Fibroblast of lung (primary cell): ENCODE measurements around the gene WDR93. TPM values are rescaled to one million over a fixed set of nuclear protein-coding genes. Genes with fewer than 3 reads are reported as not detected.

Experiments
- DNase-seq, 2 donors: peaks; one replicate each; pipeline versions ENCODE4 v3.0.0 to v3.0.0-alpha.2; 2010; ENCODE audit warnings: low read depth in 2 of 2
- H2AFZ ChIP-seq: 2 replicates; pipeline ENCODE4 v1.5.1; 2012; ENCODE audit warnings: low read length, control low read depth, inconsistent platforms
- H3K27ac ChIP-seq: 2 replicates; pipeline ENCODE4 v1.5.1; 2011; ENCODE audit warnings: low read length, control low read depth; ENCODE audit not compliant: insufficient read depth
- H3K27me3 ChIP-seq: 2 replicates; pipeline ENCODE4 v1.5.1; 2011; ENCODE audit warnings: mild to moderate bottlenecking, low read length; ENCODE audit not compliant: control insufficient read depth, insufficient read depth
- H3K36me3 ChIP-seq: 2 replicates; pipeline ENCODE4 v1.5.1; 2011; ENCODE audit warnings: low read length; ENCODE audit not compliant: control insufficient read depth, insufficient read depth
- H3K4me1 ChIP-seq: 2 replicates; pipeline ENCODE4 v1.5.1; 2011; ENCODE audit warnings: low read length; ENCODE audit not compliant: control insufficient read depth, insufficient read depth; ENCODE audit errors: extremely low read depth
- H3K4me2 ChIP-seq: 2 replicates; pipeline ENCODE4 v1.5.1; 2011; ENCODE audit warnings: low read length, control low read depth; ENCODE audit not compliant: insufficient read depth; ENCODE audit errors: extremely low read depth
- H3K4me3 ChIP-seq, 4 experiments: fragments of 200-600 bp in 1 of 4; sonication (generic) in 1 of 4; replicated peaks in 1 of 4; 2 replicates each; pipeline ENCODE4 v1.5.1; 2011 to 2016; ENCODE audit warnings: low read length in 4 of 4, low read depth in 3 of 4, mild to moderate bottlenecking in 3 of 4, control low read depth in 2 of 4, inconsistent platforms in 1 of 4, mixed read lengths in 1 of 4; ENCODE audit not compliant: insufficient read depth in 1 of 4; ENCODE audit errors: control extremely low read depth in 1 of 4
- H3K79me2 ChIP-seq: 2 replicates; pipeline ENCODE4 v1.5.1; 2012; ENCODE audit warnings: mild to moderate bottlenecking, low read length, inconsistent platforms; ENCODE audit not compliant: control insufficient read depth, insufficient read depth
- H3K9ac ChIP-seq: 2 replicates; pipeline ENCODE4 v1.5.1; 2011; ENCODE audit warnings: mild to moderate bottlenecking, low read length, control low read depth; ENCODE audit not compliant: insufficient read depth
- H3K9me3 ChIP-seq: 2 replicates; pipeline ENCODE4 v1.5.1; 2012; ENCODE audit warnings: low read depth, low read length; ENCODE audit not compliant: control insufficient read depth, insufficient read depth
- H4K20me1 ChIP-seq: 2 replicates; pipeline ENCODE4 v1.5.1; 2011; ENCODE audit warnings: low read length; ENCODE audit not compliant: control insufficient read depth, insufficient read depth; ENCODE audit errors: extremely low read depth
- EZH2 ChIP-seq: IDR thresholded peaks from 2 replicates; pipeline ENCODE4 v1.5.1; 2012; ENCODE audit warnings: low read length, control low read depth, mild to moderate bottlenecking; ENCODE audit errors: missing control alignments
- polyA plus RNA-seq, 2 donors: library from polyadenylated mRNA; depleted of rRNA in 1 of 2; stranded (reverse) in 1 of 2; unstranded in 1 of 2; fragments of >200 nt; gene quantifications; 2 replicates each; pipeline ENCODE4 v1.2.1, GENCODE V29; 2011 to 2012; ENCODE audit warnings: missing spikeins in 1 of 2
- total RNA-seq: library from RNA; depleted of rRNA; stranded (reverse); fragments of >200 nt; gene quantifications from 2 replicates; pipeline ENCODE4 v1.2.1, GENCODE V29; 2014
- TF ChIP-seq, protein P1 (sequence below), 2 donors: IDR thresholded peaks in 1 of 2; conservative IDR thresholded peaks in 1 of 2; 1 replicate in 1 of 2; 2 replicates in 1 of 2; pipeline ENCODE4 v1.5.1; 2011 to 2012; ENCODE audit warnings: low read length in 2 of 2, control low read depth in 1 of 2, inconsistent platforms in 1 of 2, low read depth in 1 of 2, mild to moderate bottlenecking in 1 of 2

Gene WDR93
- total and polyA plus RNA-seq, 2 donors (not counting 1 experiment from before 2014, with no cell fraction given), result 0.14 to 0.17 TPM

- no peak for TF ChIP-seq EZH2
- TF ChIP-seq, protein P1, sequence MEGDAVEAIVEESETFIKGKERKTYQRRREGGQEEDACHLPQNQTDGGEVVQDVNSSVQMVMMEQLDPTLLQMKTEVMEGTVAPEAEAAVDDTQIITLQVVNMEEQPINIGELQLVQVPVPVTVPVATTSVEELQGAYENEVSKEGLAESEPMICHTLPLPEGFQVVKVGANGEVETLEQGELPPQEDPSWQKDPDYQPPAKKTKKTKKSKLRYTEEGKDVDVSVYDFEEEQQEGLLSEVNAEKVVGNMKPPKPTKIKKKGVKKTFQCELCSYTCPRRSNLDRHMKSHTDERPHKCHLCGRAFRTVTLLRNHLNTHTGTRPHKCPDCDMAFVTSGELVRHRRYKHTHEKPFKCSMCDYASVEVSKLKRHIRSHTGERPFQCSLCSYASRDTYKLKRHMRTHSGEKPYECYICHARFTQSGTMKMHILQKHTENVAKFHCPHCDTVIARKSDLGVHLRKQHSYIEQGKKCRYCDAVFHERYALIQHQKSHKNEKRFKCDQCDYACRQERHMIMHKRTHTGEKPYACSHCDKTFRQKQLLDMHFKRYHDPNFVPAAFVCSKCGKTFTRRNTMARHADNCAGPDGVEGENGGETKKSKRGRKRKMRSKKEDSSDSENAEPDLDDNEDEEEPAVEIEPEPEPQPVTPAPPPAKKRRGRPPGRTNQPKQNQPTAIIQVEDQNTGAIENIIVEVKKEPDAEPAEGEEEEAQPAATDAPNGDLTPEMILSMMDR (conservative IDR thresholded peaks at IDR 0.05 in 1 of 2, IDR thresholded peaks at IDR 0.05 in 1 of 2; ENCODE audit: low read depth in 1 of 2, low read length in 2 of 2), result no peak
- H3K27me3 ChIP-seq, result no peaks in the 10 kb centered on the region
- no peaks in the 10 kb centered on the region for H3K36me3 ChIP-seq
- H3K4me3 ChIP-seq, result no peak overlapping the region
- H2AFZ ChIP-seq, result no peak overlapping the region
- no peaks in the 10 kb centered on the region for H3K9me3 ChIP-seq
- peaks cover 3% of the 10 kb centered on the region for H3K4me1 ChIP-seq
- no peaks in the 10 kb centered on the region for H3K79me2 ChIP-seq
- H4K20me1 ChIP-seq, result no peaks in the 10 kb centered on the region
- no peak overlapping the region for H3K27ac ChIP-seq
- H3K9ac ChIP-seq, result no peak overlapping the region
- no peak overlapping the region for H3K4me2 ChIP-seq
- DNase-seq, result no peak
These were observed 86.6 kb downstream of the WDR93 start for GRCh38 chr15:89777073-89777751.

DNA sequence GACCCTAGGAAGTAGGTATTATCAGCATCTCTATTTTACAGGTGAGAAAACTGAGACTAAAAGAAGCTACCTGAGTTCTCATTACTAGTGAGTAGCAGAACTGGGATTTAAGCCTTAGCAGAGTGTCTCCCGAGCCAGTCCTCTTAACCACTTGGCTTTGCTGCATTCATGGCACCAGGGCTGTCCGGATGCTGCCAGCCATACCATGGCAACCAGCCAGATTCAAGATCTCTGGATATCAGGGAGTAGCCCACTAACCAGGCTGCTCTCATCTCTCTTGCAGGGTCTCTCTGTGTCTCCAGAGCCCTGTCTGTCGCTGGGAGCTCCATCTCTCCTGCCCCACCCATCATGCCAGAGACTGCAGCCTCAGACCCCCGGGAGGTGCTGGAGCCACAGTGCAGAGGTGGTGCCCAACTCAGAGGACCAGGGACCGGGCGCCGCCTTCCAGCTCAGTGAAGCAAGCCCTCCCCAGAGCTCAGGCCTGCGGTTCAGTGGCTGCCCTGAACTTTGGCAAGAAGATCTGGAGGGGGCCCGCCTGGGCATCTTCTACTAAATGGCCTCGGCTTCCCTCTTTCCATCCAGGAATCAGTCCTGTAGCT lies 87.3 kb downstream of the WDR93 start:
- peaks cover 3% of the 10 kb centered on the region for H3K4me1 ChIP-seq
- DNase-seq, result no peak
- no peak overlapping the region for H3K4me2 ChIP-seq
- H3K27ac ChIP-seq, result no peak overlapping the region
- no peak overlapping the region for H3K9ac ChIP-seq
- H4K20me1 ChIP-seq, result no peaks in the 10 kb centered on the region
- TF ChIP-seq EZH2, result no peak
- TF ChIP-seq, protein P1 (conservative IDR thresholded peaks at IDR 0.05 in 1 of 2, IDR thresholded peaks at IDR 0.05 in 1 of 2; ENCODE audit: low read depth in 1 of 2, low read length in 2 of 2), result no peak
- no peak overlapping the region for H2AFZ ChIP-seq
- no peak overlapping the region for H3K4me3 ChIP-seq
- H3K27me3 ChIP-seq, result no peaks in the 10 kb centered on the region
- no peaks in the 10 kb centered on the region for H3K36me3 ChIP-seq
- H3K9me3 ChIP-seq, result no peaks in the 10 kb centered on the region
- no peaks in the 10 kb centered on the region for H3K79me2 ChIP-seq

- peaks cover 3% of the 10 kb centered on the region for H3K4me1 ChIP-seq
- no peak overlapping the region for H3K4me3 ChIP-seq
- no peak overlapping the region for H3K27ac ChIP-seq
- no peak for TF ChIP-seq EZH2
- TF ChIP-seq, protein P1 (conservative IDR thresholded peaks at IDR 0.05 in 1 of 2, IDR thresholded peaks at IDR 0.05 in 1 of 2; ENCODE audit: low read depth in 1 of 2, low read length in 2 of 2), result no peak
- no peaks in the 10 kb centered on the region for H4K20me1 ChIP-seq
- DNase-seq, result no peak
- no peak overlapping the region for H2AFZ ChIP-seq
- H3K36me3 ChIP-seq, result no peaks in the 10 kb centered on the region
- H3K27me3 ChIP-seq, result no peaks in the 10 kb centered on the region
- H3K9ac ChIP-seq, result no peak overlapping the region
- no peak overlapping the region for H3K4me2 ChIP-seq
- H3K9me3 ChIP-seq, result no peaks in the 10 kb centered on the region
- H3K79me2 ChIP-seq, result no peaks in the 10 kb centered on the region
These were observed 88.2 kb downstream of the WDR93 start for GRCh38 chr15:89778861-89779260.
